ENCODE results near the gene CYB561.

The CYB561 gene

DNA sequence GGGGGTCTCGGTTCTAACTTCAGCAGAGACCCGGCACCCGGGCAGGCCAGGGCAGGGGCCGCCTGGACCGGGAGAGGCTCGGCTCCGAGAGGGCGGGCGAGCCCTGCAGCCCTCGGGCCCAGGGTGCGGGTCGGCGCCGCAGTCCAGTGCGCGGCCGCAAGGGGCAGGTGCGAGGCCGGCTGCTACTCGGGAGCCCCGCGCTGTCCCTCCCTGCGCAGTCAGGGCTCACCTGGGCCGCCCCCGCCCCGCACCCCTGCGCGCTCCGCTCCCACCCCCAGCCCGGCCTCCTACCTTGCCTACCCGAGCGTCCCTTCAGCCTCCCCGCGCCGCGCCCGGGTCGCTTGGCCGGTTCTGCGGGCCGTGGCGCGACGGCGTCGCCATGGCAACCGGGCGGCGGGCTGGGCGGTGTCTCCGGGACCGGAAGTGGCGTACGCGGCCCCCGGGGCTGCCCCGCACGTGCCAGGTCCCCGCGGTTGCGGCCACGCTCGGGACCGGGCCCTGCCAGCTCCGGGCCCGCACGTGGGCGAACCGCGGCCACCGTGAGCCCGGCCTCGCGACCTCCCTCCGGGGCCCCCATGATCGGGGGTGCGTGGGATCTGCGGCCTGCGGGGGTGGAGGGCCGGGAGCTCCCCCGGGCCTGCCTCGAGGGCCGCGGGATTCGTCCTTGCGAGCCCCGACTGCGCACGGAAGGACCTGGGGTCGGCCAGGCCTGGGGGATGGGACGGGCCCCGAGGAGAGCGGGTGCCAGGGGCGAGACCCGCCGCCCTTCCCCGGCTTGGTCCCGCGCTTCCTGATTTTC lies at the start of gene CYB561:
CYB561 (minus strand) TSS at position 353 of the 799 bp plus-strand sequence. CDS start 8,759 bp downstream, outside the sequence.
- H3K27ac ChIP-seq (ENCODE audit: low read depth, low read length), result peak within 1 kb of the TSS; percentile 94
- H3K27me3 ChIP-seq (ENCODE audit: control insufficient read depth, insufficient read depth, low read length), result no peaks in the 10 kb centered on the region
- peak within 1 kb of the TSS; percentile 71 for H3K4me3 ChIP-seq (ENCODE audit: low read depth, low read length)
- H3K36me3 ChIP-seq (ENCODE audit: control insufficient read depth, insufficient read depth, low read length), result no peaks in the 10 kb centered on the region
- H3K9ac ChIP-seq (ENCODE audit: low read length), result peak within 1 kb of the TSS; percentile 80
- peaks cover 30% of the 10 kb centered on the region for H3K4me1 ChIP-seq (ENCODE audit: control insufficient read depth, insufficient read depth, low read length)
- H3K9me3 ChIP-seq (ENCODE audit: control insufficient read depth, insufficient read depth, low read depth, low read length), result no peaks in the 10 kb centered on the region

DNA sequence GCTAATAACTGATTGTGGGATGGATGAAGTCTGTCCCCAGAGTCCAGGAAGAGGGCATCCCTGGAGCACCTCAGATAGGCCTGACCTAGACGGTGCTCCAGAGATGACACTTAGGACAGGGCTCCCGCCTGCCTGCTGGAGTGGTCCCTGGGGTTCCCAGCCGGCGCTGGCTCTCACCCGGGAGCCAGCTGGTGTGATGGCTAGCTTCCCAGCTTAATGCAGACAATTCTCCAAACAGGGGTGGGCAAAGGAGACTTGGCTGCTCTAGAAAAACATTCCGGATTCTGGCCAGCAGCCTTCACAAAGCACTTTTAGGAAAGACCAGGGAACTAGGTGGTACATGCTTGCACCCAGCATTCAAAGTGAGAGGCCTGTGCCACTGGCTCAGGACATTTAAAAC lies 49.4 kb upstream of the CYB561 start:
- Histone ChIP-seq H3K4me3 (ENCODE audit: low read depth, low read length) (no peak overlapping the region), H3K9me3 (ENCODE audit: control insufficient read depth, insufficient read depth, low read depth, low read length) (no peaks in the 10 kb centered on the region), H3K36me3 (ENCODE audit: control insufficient read depth, insufficient read depth, low read length) (no peaks in the 10 kb centered on the region), H3K27me3 (ENCODE audit: control insufficient read depth, insufficient read depth, low read length) (no peaks in the 10 kb centered on the region; the same call in 1 of the 2 replicates), H3K27ac (ENCODE audit: low read depth, low read length) (no peak overlapping the region), H3K4me1 (ENCODE audit: control insufficient read depth, insufficient read depth, low read length) (peaks cover 9% of the 10 kb centered on the region), H3K9ac (ENCODE audit: low read length) (no peak overlapping the region)

DNA sequence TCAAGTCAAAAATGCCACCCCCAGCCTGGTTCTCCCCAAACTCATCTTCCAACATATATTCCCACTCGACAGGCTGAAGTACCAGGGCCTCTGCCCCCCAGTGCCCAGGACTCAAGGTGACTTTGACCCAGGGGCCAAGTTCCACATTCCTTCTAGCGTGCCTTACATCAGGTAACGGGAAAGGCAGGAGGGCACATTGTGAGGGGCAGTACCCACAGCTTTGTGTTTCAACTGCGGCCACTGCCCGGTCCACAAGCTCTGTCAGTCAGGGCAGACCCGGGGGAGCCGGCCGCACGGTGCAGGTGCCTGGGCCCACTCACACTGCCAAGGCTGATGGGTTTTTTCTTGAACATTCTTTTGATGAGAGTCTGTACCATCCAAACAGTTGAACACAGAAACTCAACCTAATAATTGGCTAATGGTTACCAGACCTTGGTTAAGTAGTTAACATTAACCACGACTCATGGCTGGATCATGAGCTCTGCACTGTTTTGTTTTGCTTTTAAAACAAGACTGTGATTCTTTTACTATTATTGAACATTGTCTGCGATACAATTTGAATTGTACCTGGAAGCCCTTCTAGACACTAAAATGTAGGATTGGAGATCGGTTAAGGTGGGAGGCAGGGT lies 48.3 kb upstream of the CYB561 start:
- Histone ChIP-seq H3K9me3 (ENCODE audit: control insufficient read depth, insufficient read depth, low read depth, low read length) (no peaks in the 10 kb centered on the region), H3K36me3 (ENCODE audit: control insufficient read depth, insufficient read depth, low read length) (no peaks in the 10 kb centered on the region), H3K9ac (ENCODE audit: low read length) (no peak overlapping the region), H3K27me3 (ENCODE audit: control insufficient read depth, insufficient read depth, low read length) (no peaks in the 10 kb centered on the region; the same call in 1 of the 2 replicates), H3K4me1 (ENCODE audit: control insufficient read depth, insufficient read depth, low read length) (peaks cover 9% of the 10 kb centered on the region), H3K27ac (ENCODE audit: low read depth, low read length) (no peak overlapping the region), H3K4me3 (ENCODE audit: low read depth, low read length) (no peak overlapping the region)

DNA sequence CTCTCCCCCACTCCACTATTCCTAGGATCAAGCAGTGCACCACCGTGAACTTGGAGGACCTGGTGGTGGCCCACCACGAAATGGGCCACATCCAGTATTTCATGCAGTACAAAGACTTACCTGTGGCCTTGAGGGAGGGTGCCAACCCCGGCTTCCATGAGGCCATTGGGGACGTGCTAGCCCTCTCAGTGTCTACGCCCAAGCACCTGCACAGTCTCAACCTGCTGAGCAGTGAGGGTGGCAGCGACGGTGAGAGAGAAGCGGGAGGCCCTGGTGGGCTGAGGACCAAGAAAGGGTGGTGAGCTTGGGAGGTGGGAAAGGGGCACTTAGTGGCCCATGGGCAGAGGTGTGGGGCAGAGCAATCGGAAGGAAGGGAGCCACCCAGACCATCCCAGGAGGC lies 47.3 kb upstream of the CYB561 start:
- no peaks in the 10 kb centered on the region; the same call in 1 of the 2 replicates for H3K27me3 ChIP-seq (ENCODE audit: control insufficient read depth, insufficient read depth, low read length)
- H3K4me3 ChIP-seq (ENCODE audit: low read depth, low read length), result no peak overlapping the region
- peaks cover 9% of the 10 kb centered on the region for H3K4me1 ChIP-seq (ENCODE audit: control insufficient read depth, insufficient read depth, low read length)
- no peaks in the 10 kb centered on the region for H3K36me3 ChIP-seq (ENCODE audit: control insufficient read depth, insufficient read depth, low read length)
- H3K9ac ChIP-seq (ENCODE audit: low read length), result no peak overlapping the region
- no peak overlapping the region for H3K27ac ChIP-seq (ENCODE audit: low read depth, low read length)
- H3K9me3 ChIP-seq (ENCODE audit: control insufficient read depth, insufficient read depth, low read depth, low read length), result no peaks in the 10 kb centered on the region

GRCh38 chr17:63492940-63493339 lies 46.8 kb upstream of the CYB561 start:
- Histone ChIP-seq H3K4me3 (ENCODE audit: low read depth, low read length) (no peak overlapping the region), H3K27ac (ENCODE audit: low read depth, low read length) (no peak overlapping the region), H3K4me1 (ENCODE audit: control insufficient read depth, insufficient read depth, low read length) (peaks cover 6% of the 10 kb centered on the region), H3K36me3 (ENCODE audit: control insufficient read depth, insufficient read depth, low read length) (no peaks in the 10 kb centered on the region), H3K27me3 (ENCODE audit: control insufficient read depth, insufficient read depth, low read length) (no peaks in the 10 kb centered on the region; the same call in 1 of the 2 replicates), H3K9me3 (ENCODE audit: control insufficient read depth, insufficient read depth, low read depth, low read length) (no peaks in the 10 kb centered on the region), H3K9ac (ENCODE audit: low read length) (no peak overlapping the region)

DNA sequence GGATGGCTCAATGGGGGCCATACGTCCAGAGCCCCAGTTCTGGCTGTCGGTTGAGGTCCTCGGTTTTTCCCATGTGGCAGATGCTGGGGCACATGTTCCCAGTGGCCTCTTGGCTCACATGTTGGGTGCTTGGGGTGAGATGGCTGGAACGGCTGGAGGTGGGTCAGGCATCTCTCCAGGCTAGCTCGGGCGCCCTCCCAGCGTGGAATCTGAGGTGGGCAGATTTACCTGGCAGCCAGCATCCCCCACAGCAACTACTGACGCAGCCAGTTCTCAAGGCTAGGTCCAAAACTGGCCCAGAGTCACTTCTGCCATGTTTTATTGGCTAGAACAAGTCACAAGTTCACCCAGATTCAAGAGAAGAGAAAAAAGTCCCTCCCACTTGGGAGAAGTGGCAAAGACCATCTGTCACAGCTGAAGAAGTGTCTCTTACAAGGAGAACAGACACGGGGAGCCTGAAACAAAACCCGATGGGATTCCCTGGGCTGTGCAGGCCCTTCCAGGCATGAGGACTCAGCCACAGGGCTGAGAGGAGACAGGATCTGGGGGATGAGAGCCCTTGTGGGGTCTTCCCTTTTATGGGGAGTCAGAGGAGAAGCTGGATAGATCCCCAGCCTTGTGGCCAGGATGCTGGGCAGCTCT lies 46.0 kb upstream of the CYB561 start:
- Histone ChIP-seq H3K27ac (ENCODE audit: low read depth, low read length) (no peak overlapping the region), H3K4me3 (ENCODE audit: low read depth, low read length) (no peak overlapping the region), H3K9ac (ENCODE audit: low read length) (no peak overlapping the region), H3K36me3 (ENCODE audit: control insufficient read depth, insufficient read depth, low read length) (no peaks in the 10 kb centered on the region), H3K4me1 (ENCODE audit: control insufficient read depth, insufficient read depth, low read length) (no peaks in the 10 kb centered on the region), H3K9me3 (ENCODE audit: control insufficient read depth, insufficient read depth, low read depth, low read length) (no peaks in the 10 kb centered on the region), H3K27me3 (ENCODE audit: control insufficient read depth, insufficient read depth, low read length) (no peaks in the 10 kb centered on the region; the same call in 1 of the 2 replicates)

DNA sequence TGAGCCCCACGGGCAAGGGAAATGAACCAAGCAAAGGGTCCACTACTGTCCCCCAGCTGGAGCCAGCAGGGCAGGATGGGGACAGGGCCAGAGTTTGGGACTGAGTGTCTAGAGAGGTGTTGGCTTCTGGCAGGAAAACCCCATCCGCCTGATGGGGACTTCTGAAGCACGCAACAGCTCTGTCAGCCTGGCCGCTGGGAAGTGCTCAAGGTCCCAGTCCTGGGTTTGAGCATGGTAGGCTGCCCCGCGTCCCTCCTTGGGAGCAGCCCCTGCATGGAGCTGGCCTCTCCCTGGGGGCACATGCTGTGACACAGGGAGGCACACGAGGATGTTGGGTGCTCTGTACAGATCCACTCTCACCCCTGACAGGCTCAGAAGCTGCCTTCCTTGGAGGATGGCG lies 45.3 kb upstream of the CYB561 start:
- Histone ChIP-seq H3K9ac (ENCODE audit: low read length) (no peak overlapping the region), H3K4me1 (ENCODE audit: control insufficient read depth, insufficient read depth, low read length) (no peaks in the 10 kb centered on the region), H3K9me3 (ENCODE audit: control insufficient read depth, insufficient read depth, low read depth, low read length) (no peaks in the 10 kb centered on the region), H3K27me3 (ENCODE audit: control insufficient read depth, insufficient read depth, low read length) (no peaks in the 10 kb centered on the region; the same call in 1 of the 2 replicates), H3K36me3 (ENCODE audit: control insufficient read depth, insufficient read depth, low read length) (no peaks in the 10 kb centered on the region), H3K27ac (ENCODE audit: low read depth, low read length) (no peak overlapping the region), H3K4me3 (ENCODE audit: low read depth, low read length) (no peak overlapping the region)

DNA sequence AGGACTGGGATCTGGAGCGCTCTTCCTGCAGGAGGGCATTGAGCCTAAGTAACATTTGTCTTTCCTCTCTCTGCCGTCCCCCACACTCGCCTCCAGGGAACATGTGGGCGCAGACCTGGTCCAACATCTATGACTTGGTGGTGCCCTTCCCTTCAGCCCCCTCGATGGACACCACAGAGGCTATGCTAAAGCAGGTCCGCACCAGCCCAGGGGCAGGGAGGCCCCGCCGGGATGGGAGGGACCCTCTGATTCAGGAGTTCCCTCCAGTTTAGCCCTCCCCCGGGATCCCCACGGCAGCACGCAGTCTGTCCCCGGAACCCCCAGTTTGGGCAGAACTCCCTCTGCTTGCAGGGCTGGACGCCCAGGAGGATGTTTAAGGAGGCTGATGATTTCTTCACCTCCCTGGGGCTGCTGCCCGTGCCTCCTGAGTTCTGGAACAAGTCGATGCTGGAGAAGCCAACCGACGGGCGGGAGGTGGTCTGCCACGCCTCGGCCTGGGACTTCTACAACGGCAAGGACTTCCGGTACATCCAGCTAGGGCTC lies 44.8 kb upstream of the CYB561 start:
- Histone ChIP-seq H3K4me3 (ENCODE audit: low read depth, low read length) (no peak overlapping the region), H3K9ac (ENCODE audit: low read length) (no peak overlapping the region), H3K36me3 (ENCODE audit: control insufficient read depth, insufficient read depth, low read length) (no peaks in the 10 kb centered on the region), H3K9me3 (ENCODE audit: control insufficient read depth, insufficient read depth, low read depth, low read length) (no peaks in the 10 kb centered on the region), H3K27me3 (ENCODE audit: control insufficient read depth, insufficient read depth, low read length) (no peaks in the 10 kb centered on the region; the same call in 1 of the 2 replicates), H3K27ac (ENCODE audit: low read depth, low read length) (no peak overlapping the region), H3K4me1 (ENCODE audit: control insufficient read depth, insufficient read depth, low read length) (no peaks in the 10 kb centered on the region)

DNA sequence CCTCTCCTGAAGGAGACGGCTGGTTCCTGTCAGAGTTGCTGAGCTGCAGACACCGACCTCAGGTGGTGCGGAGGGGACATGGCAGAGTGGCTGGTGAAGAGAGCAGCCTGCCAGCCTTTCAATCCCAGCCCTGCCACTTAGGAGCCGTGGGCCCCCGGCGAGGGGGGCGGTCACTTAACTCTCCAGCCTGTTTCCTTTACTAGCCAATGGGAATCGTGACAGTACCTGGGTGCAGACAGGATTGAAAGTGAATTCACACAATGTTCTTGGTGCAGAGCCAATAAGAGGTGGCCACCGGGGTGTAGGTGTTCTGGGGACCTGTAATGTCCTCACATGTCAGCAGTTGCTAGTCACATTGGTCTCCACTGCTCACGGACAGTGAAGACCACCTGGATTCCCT lies 44.2 kb upstream of the CYB561 start:
- Histone ChIP-seq H3K27me3 (ENCODE audit: control insufficient read depth, insufficient read depth, low read length) (no peaks in the 10 kb centered on the region; the same call in 1 of the 2 replicates), H3K4me1 (ENCODE audit: control insufficient read depth, insufficient read depth, low read length) (no peaks in the 10 kb centered on the region), H3K4me3 (ENCODE audit: low read depth, low read length) (no peak overlapping the region), H3K36me3 (ENCODE audit: control insufficient read depth, insufficient read depth, low read length) (no peaks in the 10 kb centered on the region), H3K27ac (ENCODE audit: low read depth, low read length) (no peak overlapping the region), H3K9me3 (ENCODE audit: control insufficient read depth, insufficient read depth, low read depth, low read length) (no peaks in the 10 kb centered on the region), H3K9ac (ENCODE audit: low read length) (no peak overlapping the region)

DNA sequence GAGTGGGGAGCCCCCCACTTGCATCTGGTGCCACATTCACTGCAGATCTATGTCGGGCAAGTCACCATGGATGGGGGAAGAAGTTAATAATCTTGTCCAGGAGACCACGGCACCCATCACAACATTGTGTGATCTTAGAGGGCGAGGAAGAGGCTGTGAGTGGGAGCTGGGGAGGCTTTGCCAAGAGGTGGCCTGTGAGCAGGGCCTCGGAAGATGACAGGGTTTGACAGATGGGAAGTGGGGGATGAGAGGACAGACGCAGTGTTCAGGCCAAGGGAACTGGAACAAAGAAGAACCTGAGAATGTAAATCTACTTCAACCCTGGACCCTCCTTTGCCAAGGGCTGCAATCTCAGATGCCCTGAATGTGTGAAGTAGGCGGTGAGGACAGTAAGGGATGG lies 43.2 kb upstream of the CYB561 start:
- no peaks in the 10 kb centered on the region for H3K4me1 ChIP-seq (ENCODE audit: control insufficient read depth, insufficient read depth, low read length)
- no peaks in the 10 kb centered on the region for H3K9me3 ChIP-seq (ENCODE audit: control insufficient read depth, insufficient read depth, low read depth, low read length)
- H3K27ac ChIP-seq (ENCODE audit: low read depth, low read length), result no peak overlapping the region
- no peaks in the 10 kb centered on the region for H3K36me3 ChIP-seq (ENCODE audit: control insufficient read depth, insufficient read depth, low read length)
- H3K4me3 ChIP-seq (ENCODE audit: low read depth, low read length), result no peak overlapping the region
- H3K27me3 ChIP-seq (ENCODE audit: control insufficient read depth, insufficient read depth, low read length), result no peaks in the 10 kb centered on the region; the same call in 1 of the 2 replicates
- H3K9ac ChIP-seq (ENCODE audit: low read length), result no peak overlapping the region

Data from HUES6 (cell line).